Measurements from ENCODE around the gene IGSF22.
A peak's percentile ranks its signal among the peaks of the same experiment; 100 is the strongest.

Gene IGSF22

GRCh38 chr11:18743900-18744514 lies 18.0 kb upstream of the IGSF22 start:
- no peak for DNase-seq (ENCODE audit: low spot score)

- no peak for DNase-seq (ENCODE audit: low spot score)
Observed at GRCh38 chr11:18743365-18743764, 17.4 kb upstream of the IGSF22 start.

DNA sequence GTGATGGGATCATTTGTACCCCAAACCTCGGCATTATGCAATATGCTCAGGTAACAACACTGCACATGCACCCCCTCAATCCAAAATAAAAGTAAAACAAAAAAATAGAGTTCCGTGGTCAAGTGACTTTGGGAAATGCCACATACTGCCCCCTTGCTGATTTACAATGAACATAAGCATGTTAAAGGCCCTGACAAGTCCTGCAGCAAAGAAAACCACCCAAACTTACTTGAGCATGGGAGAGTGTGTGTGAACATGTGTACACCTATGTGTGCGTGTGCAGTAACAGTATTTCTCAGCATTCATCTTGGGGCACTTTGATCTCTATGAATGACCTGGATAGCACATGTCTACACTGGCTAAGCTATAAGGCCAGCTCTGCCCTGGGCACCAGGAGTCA lies 15.8 kb upstream of the IGSF22 start:
- no peak for DNase-seq (ENCODE audit: low spot score)

- DNase-seq (ENCODE audit: low spot score) = no peak
Observed at GRCh38 chr11:18739685-18740084, 13.7 kb upstream of the IGSF22 start.

- DNase-seq (ENCODE audit: low spot score) = no peak
Observed at GRCh38 chr11:18737642-18738041, 11.7 kb upstream of the IGSF22 start.

DNA sequence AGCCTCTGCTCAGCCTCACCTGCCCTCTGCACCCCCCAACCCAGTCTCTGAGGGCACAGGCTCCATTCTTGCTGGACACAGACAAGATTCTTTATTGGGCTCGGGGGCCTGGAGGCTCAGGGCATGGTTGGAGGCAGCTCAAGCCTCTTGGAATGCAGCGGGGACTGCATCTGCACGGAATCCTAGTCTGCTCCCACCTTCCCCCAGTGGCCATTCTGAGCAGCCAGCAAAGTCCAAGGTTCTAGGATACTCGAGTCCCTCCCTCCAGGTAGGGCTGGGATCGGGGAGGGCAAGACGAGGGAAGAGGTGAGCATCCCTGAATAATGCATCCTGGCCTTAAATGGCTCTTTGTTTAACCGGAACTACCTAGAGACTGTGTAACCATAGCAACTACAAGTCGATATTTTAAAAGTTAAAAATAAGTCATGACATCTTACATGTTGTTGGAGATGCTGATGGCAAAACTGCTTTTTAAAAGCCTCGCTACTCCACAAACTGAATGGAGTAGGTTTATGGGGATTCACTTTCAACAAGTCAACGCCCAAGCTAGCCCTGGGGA lies 10.7 kb upstream of the IGSF22 start:
- no peak for DNase-seq (ENCODE audit: low spot score)

GRCh38 chr11:18733202-18733601 lies 7.2 kb upstream of the IGSF22 start:
- no peak for DNase-seq (ENCODE audit: low spot score)

DNA sequence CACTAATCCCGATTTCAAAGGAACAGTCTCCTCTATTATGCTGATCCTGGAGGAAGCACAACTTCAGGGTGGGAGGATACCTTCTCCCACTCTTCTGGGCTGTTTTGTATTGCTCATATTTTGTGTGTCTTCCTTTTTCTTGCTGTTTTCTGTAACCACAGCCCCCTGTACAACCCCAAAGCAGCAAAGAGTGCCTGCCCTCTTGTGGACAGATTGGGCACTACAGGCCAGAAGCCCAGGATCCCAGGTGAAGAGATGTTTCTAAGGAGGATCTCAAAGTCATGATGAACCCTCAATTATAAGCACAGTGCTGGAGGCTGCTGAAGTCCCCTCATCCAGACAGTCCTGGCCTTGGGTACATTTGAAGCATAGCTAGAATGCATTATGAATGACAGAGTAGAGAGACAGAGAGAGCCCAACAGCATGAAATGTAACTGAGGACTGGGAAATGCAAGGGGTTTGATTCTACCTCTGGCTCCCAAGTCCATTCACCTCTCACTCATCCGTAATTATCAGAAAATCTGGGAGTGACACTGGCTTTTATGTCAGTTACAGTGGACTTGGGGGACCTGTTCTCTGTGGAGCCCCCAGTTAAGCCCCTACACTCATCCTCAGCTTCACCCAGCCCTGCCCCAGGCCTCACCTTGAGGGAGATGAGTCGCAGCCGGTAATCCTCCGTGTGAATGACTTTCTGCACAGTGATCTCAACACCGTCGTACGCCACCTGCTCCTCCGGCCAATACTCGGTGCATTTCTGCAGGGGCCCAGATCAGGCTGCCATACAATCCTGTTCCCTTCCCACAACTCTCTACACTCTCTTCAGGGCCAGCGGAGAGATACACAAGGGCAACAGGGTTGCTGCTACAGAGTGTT lies 6.2 kb upstream of the IGSF22 start:
- DNase-seq (ENCODE audit: low spot score) = peak; percentile 37

GRCh38 chr11:18731441-18731840 lies 5.5 kb upstream of the IGSF22 start:
- no peak for DNase-seq (ENCODE audit: low spot score)

GRCh38 chr11:18730020-18730419 lies 4.0 kb upstream of the IGSF22 start:
- DNase-seq (ENCODE audit: low spot score) = no peak

- no peak for DNase-seq (ENCODE audit: low spot score)
Observed at GRCh38 chr11:18729426-18729825, 3.4 kb upstream of the IGSF22 start.

GRCh38 chr11:18728658-18729057 lies 2.7 kb upstream of the IGSF22 start:
- no peak for DNase-seq (ENCODE audit: low spot score)

DNA sequence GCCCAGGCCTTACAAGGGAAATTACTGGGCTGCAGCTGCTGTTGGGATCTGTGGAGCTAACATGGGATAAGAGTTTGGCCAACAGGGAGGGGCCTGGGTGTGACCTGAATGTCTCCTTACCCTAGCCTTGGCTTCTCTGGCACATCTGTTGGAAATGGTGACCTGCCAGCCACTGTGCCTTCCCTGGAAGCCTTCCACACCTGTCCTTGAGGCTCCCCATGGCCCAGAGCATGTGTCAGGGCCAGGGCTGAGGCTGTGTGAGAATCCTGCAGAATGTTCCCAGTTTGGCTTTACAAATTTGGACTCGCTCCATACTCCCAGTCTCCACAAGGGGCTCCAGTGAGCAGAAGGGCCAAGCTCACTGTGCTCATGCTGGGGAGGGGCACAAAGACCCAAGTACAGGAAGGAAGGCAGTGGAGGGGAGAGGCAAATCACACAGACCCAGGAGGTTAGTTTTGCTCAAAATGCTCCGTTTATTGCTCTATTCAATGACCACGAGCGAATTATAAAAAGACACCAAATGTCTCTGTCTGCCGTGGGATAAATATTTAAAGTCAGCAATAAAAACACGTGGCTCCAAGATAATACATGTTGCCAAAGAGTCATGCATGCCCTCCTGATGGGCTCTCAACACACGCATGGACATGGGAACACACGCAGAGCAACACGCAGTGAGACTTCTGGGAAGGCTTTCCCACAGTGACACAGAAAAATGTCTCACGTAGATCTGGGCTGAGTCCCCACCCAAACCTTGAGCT lies 1.7 kb upstream of the IGSF22 start:
- peak; percentile 42 for DNase-seq (ENCODE audit: low spot score)

- no peak for DNase-seq (ENCODE audit: low spot score)
Observed at GRCh38 chr11:18723991-18724390, 2.0 kb downstream of the IGSF22 start.

DNA sequence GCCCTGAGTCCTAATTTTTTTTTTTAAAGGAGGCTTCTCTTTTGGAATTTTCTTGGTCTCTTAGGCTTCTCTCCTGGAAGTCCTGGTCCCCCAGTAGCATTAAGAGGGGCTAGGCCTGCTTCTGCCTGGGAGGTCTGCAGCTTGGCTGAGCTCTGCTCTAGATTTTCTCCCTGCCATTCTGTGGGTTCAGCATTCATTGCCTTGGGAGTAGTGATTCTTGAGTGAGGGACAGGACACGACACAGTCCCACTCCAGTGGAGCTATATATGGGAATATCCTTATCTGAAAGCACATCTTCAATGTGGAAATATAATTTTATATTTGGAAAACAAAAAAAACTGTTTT lies 3.7 kb downstream of the IGSF22 start:
- no peak for DNase-seq (ENCODE audit: low spot score)

DNA sequence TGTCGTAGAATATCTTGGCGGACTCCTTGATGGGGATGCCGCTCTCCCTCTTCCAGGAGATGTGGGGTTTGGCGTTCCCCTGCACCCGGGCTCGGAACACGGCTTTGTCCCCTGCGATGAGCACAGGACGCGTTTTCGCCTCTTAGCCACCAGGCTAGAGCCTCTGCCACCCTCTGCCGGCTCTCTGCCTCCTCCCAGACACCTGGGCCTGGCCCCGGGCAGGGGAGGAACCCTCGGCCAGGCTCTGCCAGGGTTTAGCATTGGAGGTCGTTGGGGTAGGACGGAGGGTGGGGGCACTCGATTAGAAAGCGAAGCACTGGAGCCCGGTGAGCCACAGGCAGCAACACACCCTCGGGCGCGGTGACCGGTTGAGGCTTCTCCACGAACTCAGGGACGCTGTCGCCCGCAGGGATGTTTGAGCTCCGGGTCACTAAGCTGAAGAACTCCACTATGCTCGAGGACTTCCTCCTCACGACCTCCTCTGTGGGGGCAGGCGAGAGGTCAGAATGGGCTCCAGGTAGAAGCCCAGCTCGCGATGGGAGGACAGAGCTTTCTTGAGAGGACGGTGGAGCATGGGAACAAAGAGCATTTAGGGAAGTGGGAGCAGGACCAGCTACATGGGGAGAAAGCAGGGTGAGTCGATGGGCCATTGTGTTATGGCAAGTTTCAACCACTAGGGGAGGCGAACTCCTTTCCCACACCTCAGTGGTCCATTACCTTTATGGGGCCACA lies 4.3 kb downstream of the IGSF22 start:
- peak; percentile 66 for DNase-seq (ENCODE audit: low spot score)

GRCh38 chr11:18720808-18721560 lies 5.0 kb downstream of the IGSF22 start:
- peak; percentile 86 for DNase-seq (ENCODE audit: low spot score)

DNA sequence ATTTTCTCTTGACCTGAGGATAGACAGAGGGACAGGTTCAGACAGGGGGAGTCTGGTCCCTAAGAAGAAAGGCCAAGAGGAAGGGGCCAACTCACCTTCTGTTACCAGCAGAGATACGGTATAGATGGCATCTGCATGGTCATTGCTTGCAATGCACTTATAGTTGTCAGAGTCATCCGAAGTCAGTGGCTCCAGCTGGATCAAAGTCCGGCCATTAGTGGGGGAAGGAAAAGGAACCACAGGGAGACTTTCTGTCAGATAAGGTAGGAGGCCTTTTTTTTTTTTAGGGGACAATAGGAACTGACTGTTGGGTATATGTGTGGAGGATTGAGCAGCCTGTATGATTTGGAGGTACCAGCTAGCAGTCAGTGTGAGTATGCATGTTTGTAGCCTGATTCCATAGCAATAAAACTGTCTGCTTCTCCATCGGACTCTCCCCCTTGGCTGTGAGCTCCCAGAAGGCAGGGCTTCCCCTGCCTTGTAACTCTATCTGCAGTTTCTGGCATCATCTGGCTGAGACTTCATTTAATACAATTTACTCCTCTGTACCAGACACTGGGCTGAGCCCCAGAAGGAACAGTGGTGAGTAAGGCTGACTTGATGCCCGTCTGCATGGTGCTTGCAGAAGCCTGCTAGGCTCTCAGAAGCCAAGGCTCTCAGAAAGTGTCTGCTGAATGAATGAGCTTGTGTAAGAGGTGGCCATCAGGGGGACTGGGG lies 5.7 kb downstream of the IGSF22 start:
- DNase-seq (ENCODE audit: low spot score) = no peak

GRCh38 chr11:18715476-18715875 lies 10.5 kb downstream of the IGSF22 start:
- DNase-seq (ENCODE audit: low spot score) = no peak

GRCh38 chr11:18714443-18714780 lies 11.6 kb downstream of the IGSF22 start:
- DNase-seq (ENCODE audit: low spot score) = no peak

All from RKO (cell line).